ENCODE data around the gene PPP1R1C.

PPP1R1C gene

DNA sequence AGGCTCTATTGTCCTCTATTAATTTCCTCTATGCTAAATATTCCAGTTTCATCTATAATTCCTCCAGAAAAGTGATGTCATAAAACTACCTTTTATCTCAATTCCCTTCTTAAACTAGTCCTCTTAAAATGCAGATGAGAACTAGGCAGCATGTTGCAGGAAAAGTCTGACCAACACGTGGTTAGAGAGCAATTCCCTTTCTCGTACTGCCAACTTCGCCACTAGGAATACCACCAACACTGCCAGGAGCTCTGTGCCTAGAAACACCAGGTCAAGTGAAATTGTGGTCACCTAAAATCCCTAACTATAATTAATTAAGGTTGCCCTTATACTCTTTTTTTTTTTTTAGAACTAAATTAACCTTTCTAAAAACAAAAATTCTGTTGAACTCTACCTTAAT, 127.7 kb downstream of the PPP1R1C start:
- DNase-seq (ENCODE audit: low spot score): no peak

- DNase-seq (ENCODE audit: low spot score): no peak
These were observed 129.6 kb downstream of the PPP1R1C start for GRCh38 chr2:182115258-182115657.

- DNase-seq (ENCODE audit: low spot score): no peak
These were observed 131.1 kb downstream of the PPP1R1C start for GRCh38 chr2:182116774-182117173.

GRCh38 chr2:182117196-182117595, 131.5 kb downstream of the PPP1R1C start:
- no peak for DNase-seq (ENCODE audit: low spot score)

DNA sequence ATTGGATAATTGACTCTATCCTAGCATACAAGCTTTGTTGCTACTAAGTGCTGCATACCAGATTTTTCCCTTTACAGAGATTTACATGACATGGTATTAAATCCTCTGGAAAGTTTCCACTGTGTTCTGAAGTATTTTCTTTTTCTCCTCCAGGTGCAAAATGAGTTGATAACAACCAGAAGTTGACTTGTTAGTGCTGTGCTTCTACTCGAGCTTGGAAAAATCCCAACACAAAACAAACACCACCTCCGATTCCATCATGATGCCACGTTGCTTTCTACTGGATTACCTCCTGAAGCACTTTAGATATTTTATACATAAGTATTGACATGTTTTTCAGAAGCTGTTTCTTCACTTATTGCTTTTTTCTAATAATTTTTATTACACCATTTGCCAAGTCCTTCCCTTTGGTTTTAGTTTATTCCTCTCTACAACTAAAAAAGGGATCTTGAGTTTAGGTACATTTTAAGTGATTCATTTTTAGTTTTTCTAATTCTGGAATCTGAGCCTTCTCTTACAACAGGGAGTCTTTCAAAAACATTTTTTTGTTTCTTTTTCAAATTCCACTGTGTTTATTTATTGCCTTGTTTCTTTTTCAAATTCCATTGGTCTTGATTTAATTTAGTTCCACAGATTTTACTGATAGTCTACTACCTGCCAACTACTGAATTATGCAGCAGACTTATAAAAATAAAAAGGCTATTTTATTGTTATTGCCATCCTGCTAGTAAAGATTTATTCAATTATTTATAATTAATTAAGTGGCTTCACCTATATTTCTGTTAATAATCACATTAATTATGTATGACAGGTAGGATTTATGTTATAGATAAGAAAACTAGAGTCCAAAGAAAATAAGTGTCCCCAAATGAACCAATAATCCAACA, 143.4 kb downstream of the PPP1R1C start:
- no peak for DNase-seq (ENCODE audit: low spot score)

- no peak for DNase-seq (ENCODE audit: low spot score)
These were observed 147.0 kb downstream of the PPP1R1C start for GRCh38 chr2:182132605-182133004.

DNA sequence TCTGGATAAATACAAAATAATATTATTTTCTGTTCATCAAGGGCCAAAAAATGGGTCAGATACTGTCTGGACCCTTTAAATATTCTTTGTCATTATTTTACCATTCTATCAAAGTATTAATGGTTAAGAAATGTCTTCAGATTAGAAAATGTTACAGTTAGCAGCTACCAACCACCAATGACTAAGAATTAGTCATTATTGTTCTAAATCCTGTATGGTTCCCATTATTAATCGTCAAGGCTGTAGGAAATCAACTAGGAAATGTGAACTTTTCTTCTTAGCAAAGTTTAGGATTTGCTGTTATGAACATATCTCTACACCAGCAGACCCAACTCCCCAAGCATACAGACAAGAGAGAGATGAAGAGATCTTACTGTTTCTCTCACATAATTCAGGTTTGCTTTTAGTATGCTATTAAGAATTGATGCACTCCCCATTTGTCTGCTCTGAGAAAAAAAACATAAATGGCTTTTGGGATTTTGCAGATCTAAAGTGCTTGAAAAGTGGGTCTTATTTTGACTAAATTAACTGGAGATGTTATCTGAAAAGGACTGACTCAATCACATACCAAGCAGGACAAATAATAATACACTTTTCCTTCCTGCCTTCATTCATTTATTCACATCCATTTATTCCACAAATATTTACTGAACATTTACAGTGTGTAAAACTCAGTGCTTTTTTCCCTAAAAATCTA, 147.7 kb downstream of the PPP1R1C start:
- no peak for DNase-seq (ENCODE audit: low spot score)

DNA sequence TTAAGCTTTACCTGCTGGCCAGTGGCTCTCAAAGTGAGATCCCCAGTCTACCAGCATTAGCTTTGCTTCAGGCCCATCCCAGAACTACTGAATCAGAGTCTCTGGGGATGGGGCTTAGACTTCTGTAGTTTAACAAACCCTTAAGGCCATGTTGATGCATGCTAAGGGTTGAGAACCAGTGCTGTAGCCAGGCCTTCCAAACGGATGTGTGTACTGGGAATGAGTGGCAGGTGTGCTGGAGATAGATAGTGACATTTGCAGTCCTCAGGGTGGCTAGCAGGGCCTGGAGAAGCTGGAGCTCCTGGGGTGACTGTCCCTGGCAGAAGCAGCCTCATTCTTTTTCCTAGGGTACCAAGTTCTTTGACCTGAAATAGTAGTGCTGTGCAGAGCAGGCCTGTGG, 148.5 kb downstream of the PPP1R1C start:
- DNase-seq (ENCODE audit: low spot score): no peak

GRCh38 chr2:182142062-182142461, 156.4 kb downstream of the PPP1R1C start:
- no peak for DNase-seq (ENCODE audit: low spot score)

- no peak for DNase-seq (ENCODE audit: low spot score)
These were observed 158.6 kb downstream of the PPP1R1C start for GRCh38 chr2:182144041-182144775.

GRCh38 chr2:182144776-182145165, 159.1 kb downstream of the PPP1R1C start:
- DNase-seq (ENCODE audit: low spot score): no peak

- DNase-seq (ENCODE audit: low spot score): no peak
These were observed 162.7 kb downstream of the PPP1R1C start for GRCh38 chr2:182148344-182148743.

DNA sequence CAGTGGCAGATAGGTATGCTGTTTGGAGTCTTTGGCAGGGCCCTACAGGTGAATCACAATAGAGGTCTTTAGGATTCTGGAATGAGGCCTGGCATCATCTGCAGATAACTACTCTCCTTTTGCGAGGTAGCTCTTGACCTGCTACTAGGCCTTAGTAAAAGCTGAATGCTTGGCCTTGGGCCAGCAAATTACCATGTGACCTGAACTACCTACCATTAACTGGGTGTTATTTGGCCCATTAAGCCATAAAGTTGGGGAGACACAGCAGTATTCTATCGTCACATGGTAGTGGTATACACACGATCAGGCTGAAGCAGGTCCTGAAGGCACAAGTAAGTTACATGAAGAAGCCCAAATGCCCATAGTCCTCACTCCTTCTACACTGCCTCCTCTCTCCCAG, 178.2 kb downstream of the PPP1R1C start:
- DNase-seq (ENCODE audit: low spot score): no peak

- no peak for DNase-seq (ENCODE audit: low spot score)
These were observed 179.0 kb downstream of the PPP1R1C start for GRCh38 chr2:182164686-182165085.

GRCh38 chr2:182165202-182165601, 179.5 kb downstream of the PPP1R1C start:
- no peak for DNase-seq (ENCODE audit: low spot score)

GRCh38 chr2:182166406-182166805, 180.8 kb downstream of the PPP1R1C start:
- no peak for DNase-seq (ENCODE audit: low spot score)

GRCh38 chr2:182166841-182167240, 181.2 kb downstream of the PPP1R1C start:
- DNase-seq (ENCODE audit: low spot score): no peak
